ENCODE measurements around the gene ADAMTSL5. TPM values are rescaled to one million over a fixed set of nuclear protein-coding genes. Genes with fewer than 3 reads are reported as not detected.
A peak's percentile ranks its signal among the peaks of the same experiment; 100 is the strongest.

ADAMTSL5 gene
- total RNA-seq, 1 experiment from 2014 or later: 20.6 TPM

- in situ Hi-C loops (cut with HindIII; ENCODE audit: low pct_unique_long_range_greater_than_20kb, low sequenced_read_pairs): no loop called here
- BruUV-seq (replicated peaks): no TSS peak
- intact Hi-C loops (cut with micrococcal nuclease; ENCODE audit: unreplicated experiment): no loop called here
- no peaks in the 10 kb centered on the region for H3K4me1 ChIP-seq (ENCODE audit: control insufficient read depth, insufficient read depth, low read length)
- no peak for TF ChIP-seq POLR2AphosphoS5 (IDR thresholded peaks at IDR 0.05; ENCODE audit: low read depth, low read length)
- no peak for TF ChIP-seq TCF7L2 (IDR thresholded peaks at IDR 0.05; ENCODE audit: low read depth, low read length)
- no peak for TF ChIP-seq CTCF (IDR thresholded peaks at IDR 0.05)
- no peak for TF ChIP-seq REST (IDR thresholded peaks at IDR 0.05; ENCODE audit: insufficient read depth in 1 of 2, low read depth in 2 of 2, low read length in 1 of 2)
- TF ChIP-seq SIN3A (IDR thresholded peaks at IDR 0.05; ENCODE audit: borderline replicate concordance, insufficient read depth, low read depth, low read length): no peak
- POLR2A ChIA-PET: no interaction called here
- no peaks in the 10 kb centered on the region for H3K9me3 ChIP-seq (ENCODE audit: control insufficient read depth, insufficient read depth, low read depth, low read length)
- CTCF ChIA-PET: no interaction called here
- no peaks in the 10 kb centered on the region for H3K27me3 ChIP-seq (ENCODE audit: control insufficient read depth, insufficient read depth, low read length)
- H3K36me3 ChIP-seq (ENCODE audit: control insufficient read depth, insufficient read depth, low read length): no peaks in the 10 kb centered on the region
- 0 out of 2 replicates have a peak, but pooled peaks have one; percentile 2 for ATAC-seq
- no peak overlapping the region for H3K4me3 ChIP-seq (ENCODE audit: low read depth in 2 of 2, low read length in 2 of 2)
- DNase-seq (ENCODE audit: low read depth, low spot score): no peak
- no peak overlapping the region for H3K27ac ChIP-seq (ENCODE audit: low read length)
These were observed 41.8 kb downstream of the ADAMTSL5 start for GRCh38 chr19:1471010-1471514.

GRCh38 chr19:1470305-1471009, 42.4 kb downstream of the ADAMTSL5 start:
- Histone ChIP-seq H3K27me3 (ENCODE audit: control insufficient read depth, insufficient read depth, low read length) (no peaks in the 10 kb centered on the region), H3K4me3 (ENCODE audit: low read depth in 2 of 2, low read length in 2 of 2) (no peak overlapping the region), H3K36me3 (ENCODE audit: control insufficient read depth, insufficient read depth, low read length) (no peaks in the 10 kb centered on the region), H3K4me1 (ENCODE audit: control insufficient read depth, insufficient read depth, low read length) (no peaks in the 10 kb centered on the region), H3K27ac (ENCODE audit: low read length) (no peak overlapping the region), H3K9me3 (ENCODE audit: control insufficient read depth, insufficient read depth, low read depth, low read length) (no peaks in the 10 kb centered on the region)
- CTCF ChIA-PET: interaction anchor here (0.6 kb wide), 1 partner anchor 19 kb away, joined by 6 read pairs; no protein-coding TSS in a partner anchor
- no TSS peak for BruUV-seq (replicated peaks)
- in situ Hi-C loops (cut with HindIII; ENCODE audit: low pct_unique_long_range_greater_than_20kb, low sequenced_read_pairs): no loop called here
- DNase-seq (ENCODE audit: low read depth, low spot score) (no peak), ATAC-seq (no peak)
- intact Hi-C loops (cut with micrococcal nuclease; ENCODE audit: unreplicated experiment): no loop called here
- TF ChIP-seq REST (IDR thresholded peaks at IDR 0.05; ENCODE audit: insufficient read depth in 1 of 2, low read depth in 2 of 2, low read length in 1 of 2) (no peak), POLR2AphosphoS5 (IDR thresholded peaks at IDR 0.05; ENCODE audit: low read depth, low read length) (no peak), CTCF (IDR thresholded peaks at IDR 0.05) (no peak), SIN3A (IDR thresholded peaks at IDR 0.05; ENCODE audit: borderline replicate concordance, insufficient read depth, low read depth, low read length) (no peak), TCF7L2 (IDR thresholded peaks at IDR 0.05; ENCODE audit: low read depth, low read length) (no peak)
- POLR2A ChIA-PET: no interaction called here

Measured in Panc1 (cell line).